IPS DF 19.7 (cell line): ENCODE data around the gene DEFB128.
"Not testable (repeated sequence)": the region's sequence is repeated elsewhere in the genome, so short reads cannot be mapped to it uniquely, and the experiment has no call there.

ENCODE experiments used
- DNase-seq: peaks from one replicate; pipeline ENCODE4 v3.0.0-alpha.2; 2013; ENCODE audit warnings: low read depth, low spot score

DEFB128 gene

GRCh38 chr20:189611-190010 lies at the start of gene DEFB128:
Gene DEFB128 (minus strand): TSS chr20:189711. CDS start chr20:189623, 88 bp downstream.
- DNase-seq = no peak

- DNase-seq = no peak
Observed at GRCh38 chr20:237929-238328, 48.4 kb upstream of the DEFB128 start.

GRCh38 chr20:237489-237888 lies 48.0 kb upstream of the DEFB128 start:
- no peak for DNase-seq

GRCh38 chr20:235891-236290 lies 46.4 kb upstream of the DEFB128 start:
- no peak for DNase-seq

- no peak for DNase-seq
Observed at GRCh38 chr20:227439-228105, 38.1 kb upstream of the DEFB128 start.

GRCh38 chr20:226958-227357 lies 37.4 kb upstream of the DEFB128 start, which contains the start of gene DEFB129:
Gene DEFB129 (plus strand): TSS chr20:227258. CDS start chr20:227289, 31 bp downstream.
- no peak for DNase-seq

GRCh38 chr20:225879-226278 lies 36.4 kb upstream of the DEFB128 start:
- DNase-seq = not testable (repeated sequence)

- no peak for DNase-seq
Observed at GRCh38 chr20:221258-221830, 31.8 kb upstream of the DEFB128 start.

GRCh38 chr20:219290-220115 lies 30.0 kb upstream of the DEFB128 start:
- no peak for DNase-seq

- DNase-seq = no peak
Observed at GRCh38 chr20:217266-217665, 27.8 kb upstream of the DEFB128 start.

GRCh38 chr20:215796-216195 lies 26.3 kb upstream of the DEFB128 start:
- no peak for DNase-seq

- DNase-seq = no peak
Observed at GRCh38 chr20:214383-214782, 24.9 kb upstream of the DEFB128 start.

GRCh38 chr20:210809-211502 lies 21.4 kb upstream of the DEFB128 start:
- no peak for DNase-seq

- no peak for DNase-seq
Observed at GRCh38 chr20:208942-209566, 19.5 kb upstream of the DEFB128 start.

- not testable (repeated sequence) for DNase-seq
Observed at GRCh38 chr20:203630-204029, 14.1 kb upstream of the DEFB128 start.

GRCh38 chr20:199996-200395 lies 10.5 kb upstream of the DEFB128 start:
- DNase-seq = no peak

- DNase-seq = no peak
Observed at GRCh38 chr20:198225-198624, 8.7 kb upstream of the DEFB128 start.

GRCh38 chr20:187733-188132 lies 1.8 kb downstream of the DEFB128 start:
- no peak for DNase-seq

GRCh38 chr20:184288-184687 lies 5.2 kb downstream of the DEFB128 start:
- DNase-seq = no peak

GRCh38 chr20:168876-169275 lies 20.6 kb downstream of the DEFB128 start:
- DNase-seq = no peak

- no peak for DNase-seq
Observed at GRCh38 chr20:164618-165017, 24.9 kb downstream of the DEFB128 start.

GRCh38 chr20:157154-157553 lies 32.4 kb downstream of the DEFB128 start, which contains the start of gene DEFB127:
Gene DEFB127 (plus strand): TSS chr20:157454. CDS start chr20:157545, 91 bp downstream.
- DNase-seq = no peak
